ENCODE results near the gene SERPINE2. TPM values are rescaled to one million over a fixed set of nuclear protein-coding genes. Genes with fewer than 3 reads are reported as not detected.

Gene SERPINE2
- total and polyA plus RNA-seq, 2 donors (not counting 3 experiments of a cell fraction or from before 2014, with no cell fraction given), result 4.0 to 8.8 TPM

DNA sequence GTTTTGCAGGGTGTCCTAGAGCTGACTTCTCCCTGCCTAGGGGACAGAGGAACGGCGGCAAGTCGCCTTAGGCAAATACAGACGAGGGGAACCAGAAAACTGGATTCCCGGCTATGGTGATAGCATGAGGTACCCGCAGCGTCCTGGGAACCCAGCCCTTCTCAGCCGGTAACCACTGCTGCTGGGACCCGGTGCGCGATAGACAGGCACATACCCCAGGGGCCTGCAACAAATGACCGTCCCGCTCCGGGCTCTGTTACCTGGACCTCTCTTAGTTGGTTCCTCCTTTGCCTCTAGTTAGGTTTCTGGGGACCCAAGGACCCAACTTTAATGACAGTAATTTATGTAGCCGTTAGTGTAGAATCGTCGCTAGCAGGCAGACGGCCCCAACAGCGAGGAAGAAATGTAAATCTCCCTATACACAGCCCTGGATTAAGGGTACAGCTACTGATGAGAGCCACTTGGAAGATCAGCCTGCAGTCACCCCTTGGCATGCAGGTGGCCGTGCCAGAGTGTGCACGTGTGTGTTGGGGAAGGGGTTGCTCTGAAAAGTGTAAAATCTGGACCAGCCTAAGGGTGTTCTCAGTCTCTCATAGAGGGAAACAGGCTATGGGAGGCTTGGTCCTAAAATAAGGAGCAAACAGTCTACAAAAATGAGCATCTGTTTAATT, 819 bp upstream of the SERPINE2 start:
- Histone ChIP-seq H2AFZ (ENCODE audit: low read depth, low read length) (peak overlapping the region; percentile 85), H3K79me2 (ENCODE audit: control insufficient read depth, insufficient read depth, low read length) (no peaks in the 10 kb centered on the region), H3K27me3 (ENCODE audit: control insufficient read depth in 2 of 2, insufficient read depth in 2 of 2, low read length in 2 of 2) (peaks cover 32 to 41% of the 10 kb centered on the region in 2 experiments), H3K9ac (replicated peaks; ENCODE audit: extremely low read depth, insufficient read depth, low read length) (no peak overlapping the region), H3K9me1 (replicated peaks; ENCODE audit: control insufficient read depth, extremely low read depth, insufficient read depth, low read length) (no peaks in the 10 kb centered on the region), H3K4me3 (replicated peaks in 1 of 3; ENCODE audit: insufficient read depth in 1 of 3, low read depth in 1 of 3, low read length in 3 of 3) (peak overlapping the region in 1 of 3 experiments; percentile 41), H3K9me3 (replicated peaks; ENCODE audit: control insufficient read depth, insufficient read depth, low read length) (no peaks in the 10 kb centered on the region), H4K20me1 (replicated peaks; ENCODE audit: control insufficient read depth, extremely low read depth, insufficient read depth, low read length) (no peaks in the 10 kb centered on the region), H3K36me3 (ENCODE audit: control insufficient read depth in 2 of 2, extremely low read depth in 1 of 2, insufficient read depth in 2 of 2, low read length in 2 of 2) (no peaks in the 10 kb centered on the region), H3K4me1 (ENCODE audit: control insufficient read depth, extremely low read depth, insufficient read depth, low read length) (peaks cover 6% of the 10 kb centered on the region), H3K4me2 (ENCODE audit: insufficient read depth, low read length) (peak overlapping the region; percentile 55), H3K27ac (ENCODE audit: insufficient read depth, low read depth, low read length) (no peak overlapping the region)
- no peak for TF ChIP-seq FOS (IDR thresholded peaks at IDR 0.05; ENCODE audit: borderline replicate concordance, insufficient read depth, low read length)
- TF ChIP-seq EZH2 (IDR thresholded peaks at IDR 0.05; ENCODE audit: borderline replicate concordance, low read depth, low read length, severe bottlenecking), result peak; percentile 5
- POLR2A ChIA-PET, result no interaction called here
- FAIRE-seq (no peak), DNase-seq (ENCODE audit: low read depth, low spot score) (no peak)
- CTCF ChIA-PET, result interaction anchor here (1.2 to 2.3 kb wide), 5 partner anchors 45 to 243 kb away, joined by 4 to 22 read pairs (median 9); no protein-coding TSS in a partner anchor
- no TSS peak for BruUV-seq (replicated peaks)
- dilution Hi-C loops (cut with MboI; ENCODE audit: extremely low pct_ligation_motif_present, low sequenced_read_pairs) (no loop called here), intact Hi-C loops (cut with micrococcal nuclease) (loop anchor here (1.0 to 5.0 kb wide), 6 partner anchors 70 to 244 kb away; no protein-coding TSS in a partner anchor)

DNA sequence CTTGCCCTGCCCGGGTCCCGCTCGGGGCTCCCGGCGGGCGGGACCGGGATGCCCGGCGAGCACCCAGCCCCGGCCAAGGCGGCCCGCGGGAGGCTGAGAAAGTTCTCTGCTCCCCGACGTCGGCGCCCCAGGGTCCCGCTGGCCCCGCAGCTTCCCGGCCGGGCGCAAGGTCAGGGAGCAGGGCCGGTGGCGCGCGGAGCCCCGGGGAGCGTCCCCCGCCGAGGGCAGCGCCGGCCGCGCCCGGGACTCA, 331 bp downstream of the SERPINE2 start:
- Histone ChIP-seq H3K9me1 (replicated peaks; ENCODE audit: control insufficient read depth, extremely low read depth, insufficient read depth, low read length) (no peaks in the 10 kb centered on the region), H2AFZ (ENCODE audit: low read depth, low read length) (peak overlapping the region; percentile 79), H3K79me2 (ENCODE audit: control insufficient read depth, insufficient read depth, low read length) (no peaks in the 10 kb centered on the region), H3K36me3 (ENCODE audit: control insufficient read depth in 2 of 2, extremely low read depth in 1 of 2, insufficient read depth in 2 of 2, low read length in 2 of 2) (no peaks in the 10 kb centered on the region), H3K9me3 (replicated peaks; ENCODE audit: control insufficient read depth, insufficient read depth, low read length) (no peaks in the 10 kb centered on the region), H3K4me1 (ENCODE audit: control insufficient read depth, extremely low read depth, insufficient read depth, low read length) (peaks cover 6% of the 10 kb centered on the region), H3K27me3 (ENCODE audit: control insufficient read depth in 2 of 2, insufficient read depth in 2 of 2, low read length in 2 of 2) (peaks cover 29 to 41% of the 10 kb centered on the region in 2 experiments), H3K27ac (ENCODE audit: insufficient read depth, low read depth, low read length) (no peak overlapping the region), H4K20me1 (replicated peaks; ENCODE audit: control insufficient read depth, extremely low read depth, insufficient read depth, low read length) (no peaks in the 10 kb centered on the region), H3K9ac (replicated peaks; ENCODE audit: extremely low read depth, insufficient read depth, low read length) (peak overlapping the region; percentile 26), H3K4me3 (replicated peaks in 1 of 3; ENCODE audit: insufficient read depth in 1 of 3, low read depth in 1 of 3, low read length in 3 of 3) (peak overlapping the region; percentile 25 to 73 (median 41)), H3K4me2 (ENCODE audit: insufficient read depth, low read length) (peak overlapping the region; percentile 71)
- POLR2A ChIA-PET, result no interaction called here
- BruUV-seq (replicated peaks), result no TSS peak
- intact Hi-C loops (cut with micrococcal nuclease), result loop anchor here (1.0 to 5.0 kb wide), 8 partner anchors 45 to 246 kb away; no protein-coding TSS in a partner anchor
- no peak for TF ChIP-seq GATA2 (IDR thresholded peaks at IDR 0.05; ENCODE audit: insufficient read depth, insufficient read length, low read depth, low read length)
- TF ChIP-seq FOS (IDR thresholded peaks at IDR 0.05; ENCODE audit: borderline replicate concordance, insufficient read depth, low read length), result no peak
- no peak for TF ChIP-seq MAX (IDR thresholded peaks at IDR 0.05; ENCODE audit: insufficient read depth, insufficient read length)
- DNase-seq (ENCODE audit: low read depth, low spot score), result no peak
- CTCF ChIA-PET, result interaction anchor here (0.6 to 2.3 kb wide), 6 partner anchors 43 to 245 kb away, joined by 3 to 22 read pairs (median 7); no protein-coding TSS in a partner anchor
- FAIRE-seq, result no peak
- dilution Hi-C loops (cut with MboI; ENCODE audit: extremely low pct_ligation_motif_present, low sequenced_read_pairs), result no loop called here

Data from endothelial cell of umbilical vein (primary cell).